ENCODE data around the gene SMARCA1. TPM values are rescaled to one million over a fixed set of nuclear protein-coding genes. Genes with fewer than 3 reads are reported as not detected.
"Not testable (repeated sequence)": the region's sequence is repeated elsewhere in the genome, so short reads cannot be mapped to it uniquely, and the experiment has no call there.

SMARCA1 gene
- 32.4 TPM for total RNA-seq
- long read RNA-seq, partial matches to known transcripts, result 45 of 54 reads
- long read RNA-seq, other reads (novel, unspliced or antisense), result 5 of 54 reads

- DNase-seq (ENCODE audit: low spot score), result no peak
These were observed at the start of gene SMARCA1 for GRCh38 chrX:129523079-129523911. Gene SMARCA1 (minus strand): TSS chrX:129523490. CDS start chrX:129523370, 120 bp downstream.

- DNase-seq (ENCODE audit: low spot score), result no peak
These were observed 49.1 kb upstream of the SMARCA1 start for GRCh38 chrX:129572422-129572821.

DNA sequence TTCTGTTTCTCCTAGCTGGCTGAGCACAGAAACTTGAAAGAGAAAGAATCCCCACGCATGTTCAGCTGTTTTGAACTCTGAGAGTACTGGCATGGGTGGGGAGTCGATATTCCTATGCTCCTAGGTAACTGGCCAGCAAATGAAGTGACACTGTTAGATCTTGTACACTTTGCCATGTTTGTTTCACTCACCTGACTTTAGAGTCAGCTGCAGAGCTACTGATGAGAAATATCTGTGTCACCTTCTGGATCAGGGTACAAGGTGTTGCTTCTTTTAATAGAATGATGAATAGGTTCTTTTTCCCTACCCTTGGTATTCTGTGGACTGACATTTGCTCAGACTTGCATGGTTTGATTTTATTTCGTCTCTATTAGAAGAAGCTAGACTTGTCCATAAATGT is 45.1 kb upstream of the SMARCA1 start:
- no peak for DNase-seq (ENCODE audit: low spot score)

DNA sequence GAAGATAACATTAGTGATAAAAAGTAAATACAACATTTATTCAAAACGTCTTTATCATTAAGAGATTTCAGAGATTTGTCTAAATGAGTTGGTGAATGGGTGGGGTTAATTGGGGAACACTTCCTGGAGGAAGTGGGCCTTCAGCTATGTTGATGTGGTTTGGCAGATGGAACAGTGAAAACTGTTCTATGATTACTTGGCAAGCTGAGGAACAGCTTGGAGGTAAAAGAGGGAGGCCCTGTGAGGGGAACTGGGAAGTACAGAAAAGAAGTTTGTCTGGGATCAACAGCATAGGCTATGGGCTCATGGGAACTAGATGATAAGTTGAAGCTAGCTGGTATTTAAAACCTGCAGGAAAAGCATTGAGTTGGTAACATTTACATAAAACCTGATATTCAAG is 42.8 kb upstream of the SMARCA1 start:
- no peak for DNase-seq (ENCODE audit: low spot score)

DNA sequence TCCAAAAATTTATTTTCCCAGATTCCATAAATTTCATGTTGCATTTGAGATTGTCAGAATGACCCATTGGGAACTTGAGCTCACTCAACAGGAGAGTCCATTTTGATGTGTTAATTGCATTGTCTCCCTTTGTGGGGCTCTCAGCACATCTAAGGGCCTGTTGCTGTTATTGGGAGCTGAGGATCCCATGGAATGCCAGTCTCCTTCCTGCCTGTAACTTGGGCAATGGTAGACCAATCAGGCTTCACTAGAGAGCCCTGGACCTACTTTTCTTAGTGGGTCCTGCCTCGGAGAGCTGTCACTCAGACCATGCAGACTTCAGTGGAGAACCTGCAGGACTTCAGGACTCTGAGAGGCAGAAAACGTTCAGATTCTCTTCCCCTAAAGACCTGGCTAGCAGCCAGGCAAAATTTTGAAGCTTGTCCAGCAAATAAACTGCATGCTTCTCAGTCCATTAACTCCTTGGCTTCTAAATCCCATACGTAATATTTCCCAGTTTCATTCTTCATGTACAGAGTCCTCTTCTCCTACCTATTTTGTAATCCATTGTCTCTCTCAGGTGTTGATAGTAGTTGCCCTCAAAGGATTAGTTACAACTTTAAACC is 41.9 kb upstream of the SMARCA1 start:
- no peak for DNase-seq (ENCODE audit: low spot score)

DNA sequence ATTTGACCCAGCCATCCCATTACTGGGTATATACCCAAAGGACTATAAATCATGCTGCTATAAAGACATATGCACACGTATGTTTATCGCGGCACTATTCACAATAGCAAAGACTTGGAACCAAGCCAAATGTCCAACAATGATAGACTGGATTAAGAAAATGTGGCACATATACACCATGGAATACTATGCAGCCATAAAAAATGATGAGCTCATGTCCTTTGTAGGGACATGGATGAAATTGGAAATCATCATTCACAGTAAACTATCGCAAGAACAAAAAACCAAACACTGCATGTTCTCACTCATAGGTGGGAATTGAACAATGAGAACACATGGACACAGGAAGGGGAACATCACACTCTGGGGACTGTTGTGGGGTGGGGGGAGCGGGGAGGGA is 41.1 kb upstream of the SMARCA1 start:
- not testable (repeated sequence) for DNase-seq (ENCODE audit: low spot score)

DNA sequence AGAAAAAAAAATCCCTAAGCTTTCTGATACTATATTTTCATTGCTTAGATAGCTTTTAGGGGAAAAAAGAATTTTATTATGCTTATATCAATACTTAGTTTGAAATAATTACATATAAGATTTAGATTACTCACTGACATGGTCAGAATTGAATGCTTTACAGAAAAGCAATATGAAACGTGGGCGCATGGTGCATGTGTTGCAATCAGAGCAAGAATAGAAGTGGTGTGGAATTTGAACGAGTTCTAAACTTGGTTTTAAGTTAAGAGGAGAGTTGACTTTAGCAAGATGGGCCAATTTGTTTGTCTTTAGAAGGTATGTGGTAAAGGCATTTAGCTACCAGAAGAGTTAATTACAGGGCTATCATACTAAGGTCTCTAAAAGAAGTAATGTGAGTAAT is 38.2 kb upstream of the SMARCA1 start:
- no peak for DNase-seq (ENCODE audit: low spot score)

DNA sequence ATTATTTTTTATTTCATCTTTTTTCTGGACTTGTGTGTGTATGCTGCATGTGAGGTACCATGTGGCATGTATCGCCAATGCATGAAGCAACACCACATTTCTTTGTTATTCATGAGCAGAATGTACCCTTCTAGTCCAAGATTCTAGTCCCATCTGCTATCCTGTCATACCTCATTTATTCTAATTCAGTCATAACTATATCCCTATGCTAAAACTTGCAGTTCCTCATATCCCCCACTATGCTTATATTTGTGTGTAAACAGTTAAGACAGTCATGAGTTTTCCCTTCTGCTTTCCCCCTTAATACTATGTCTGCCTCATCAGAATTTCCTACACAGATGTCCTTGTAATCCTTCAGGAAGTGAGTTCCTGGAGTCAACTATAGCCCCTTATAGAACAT is 36.5 kb upstream of the SMARCA1 start:
- DNase-seq (ENCODE audit: low spot score), result no peak

GRCh38 chrX:129557844-129558480 is 34.7 kb upstream of the SMARCA1 start:
- no peak for DNase-seq (ENCODE audit: low spot score)

DNA sequence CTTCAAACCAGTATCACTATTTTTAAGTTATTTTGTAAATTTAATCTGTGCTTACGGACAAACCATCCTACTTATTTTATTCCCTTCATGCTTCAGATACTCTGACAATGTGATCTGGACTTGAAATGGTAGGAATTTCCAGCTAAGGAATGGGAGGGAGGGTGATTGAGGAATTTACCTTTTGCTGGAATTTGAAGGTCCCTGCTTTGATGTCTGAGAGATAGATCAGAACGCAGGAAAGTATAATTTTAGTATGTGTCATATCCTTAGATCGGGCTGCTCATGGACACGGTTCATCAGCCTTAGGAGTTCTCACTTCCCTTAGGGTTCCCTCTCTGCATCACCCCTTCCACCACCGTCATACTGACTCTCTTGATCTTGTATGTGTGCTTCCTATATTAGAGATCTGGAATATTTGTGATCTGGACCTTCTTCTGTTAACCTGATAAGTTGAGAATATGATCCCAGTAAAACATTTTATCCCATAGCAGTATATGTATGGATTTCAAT is 33.6 kb upstream of the SMARCA1 start:
- DNase-seq (ENCODE audit: low spot score), result no peak

- not testable (repeated sequence) for DNase-seq (ENCODE audit: low spot score)
These were observed 31.5 kb upstream of the SMARCA1 start for GRCh38 chrX:129554816-129555215.

- DNase-seq (ENCODE audit: low spot score), result no peak
These were observed 30.5 kb upstream of the SMARCA1 start for GRCh38 chrX:129553619-129554288.

GRCh38 chrX:129549124-129549523 is 25.8 kb upstream of the SMARCA1 start:
- DNase-seq (ENCODE audit: low spot score), result no peak

DNA sequence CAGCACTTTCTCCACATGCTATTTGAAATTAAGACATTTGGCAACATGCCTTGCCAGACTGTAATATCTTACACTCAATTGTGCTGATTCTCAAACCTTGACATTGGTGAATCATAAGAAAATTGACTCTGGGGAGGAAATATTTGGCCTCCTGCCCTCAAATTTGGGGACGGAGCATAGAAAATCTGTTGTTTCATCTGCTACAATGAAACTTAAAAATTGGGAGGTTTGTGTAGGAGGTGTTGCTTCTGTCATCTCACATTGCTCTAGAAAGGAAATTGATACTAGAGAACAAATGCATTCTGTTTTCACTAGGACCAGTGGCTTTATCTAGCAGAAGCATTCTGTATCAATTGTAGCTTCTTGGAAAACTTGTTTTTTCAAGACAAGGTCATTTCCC is 22.1 kb upstream of the SMARCA1 start:
- DNase-seq (ENCODE audit: low spot score), result no peak

- DNase-seq (ENCODE audit: low spot score), result no peak
These were observed 21.5 kb upstream of the SMARCA1 start for GRCh38 chrX:129544780-129545179.

- no peak for DNase-seq (ENCODE audit: low spot score)
These were observed 17.5 kb upstream of the SMARCA1 start for GRCh38 chrX:129540722-129541184.

DNA sequence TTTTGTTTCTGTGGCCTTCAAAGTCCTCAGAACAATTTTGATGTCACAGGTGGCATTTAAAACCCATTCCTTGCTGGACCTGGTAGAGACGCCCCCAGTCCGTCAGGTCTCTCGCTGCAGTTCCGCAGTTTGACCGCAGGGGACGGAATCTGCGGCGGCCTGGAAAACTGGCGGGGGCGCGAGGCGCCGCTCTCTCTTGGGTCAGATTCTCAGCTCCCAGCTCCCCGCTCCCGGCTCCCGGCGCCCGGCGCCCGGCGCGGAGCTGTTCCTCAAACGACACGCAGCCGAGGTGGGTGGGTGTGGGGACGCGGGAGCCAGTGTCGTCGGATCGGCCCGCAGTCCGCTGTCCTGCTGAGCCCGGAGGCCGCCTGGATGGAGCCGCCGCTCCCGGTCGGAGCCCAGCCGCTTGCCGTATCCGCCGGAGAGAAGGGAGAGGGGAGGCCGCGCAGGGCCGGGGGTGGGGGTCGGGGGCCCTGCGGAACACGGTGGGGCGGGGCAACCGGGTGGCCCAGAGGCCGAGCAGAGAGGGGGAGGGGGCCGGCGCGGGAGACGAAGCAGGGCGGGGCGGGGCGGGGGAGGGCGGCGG is 16.9 kb upstream of the SMARCA1 start, which contains the start of gene OCRL:
TSS of gene OCRL (plus strand) at position 192 of the 586 bp plus-strand sequence. CDS start at position 373, 181 bp downstream.
- peak; percentile 91 for DNase-seq (ENCODE audit: low spot score)

DNA sequence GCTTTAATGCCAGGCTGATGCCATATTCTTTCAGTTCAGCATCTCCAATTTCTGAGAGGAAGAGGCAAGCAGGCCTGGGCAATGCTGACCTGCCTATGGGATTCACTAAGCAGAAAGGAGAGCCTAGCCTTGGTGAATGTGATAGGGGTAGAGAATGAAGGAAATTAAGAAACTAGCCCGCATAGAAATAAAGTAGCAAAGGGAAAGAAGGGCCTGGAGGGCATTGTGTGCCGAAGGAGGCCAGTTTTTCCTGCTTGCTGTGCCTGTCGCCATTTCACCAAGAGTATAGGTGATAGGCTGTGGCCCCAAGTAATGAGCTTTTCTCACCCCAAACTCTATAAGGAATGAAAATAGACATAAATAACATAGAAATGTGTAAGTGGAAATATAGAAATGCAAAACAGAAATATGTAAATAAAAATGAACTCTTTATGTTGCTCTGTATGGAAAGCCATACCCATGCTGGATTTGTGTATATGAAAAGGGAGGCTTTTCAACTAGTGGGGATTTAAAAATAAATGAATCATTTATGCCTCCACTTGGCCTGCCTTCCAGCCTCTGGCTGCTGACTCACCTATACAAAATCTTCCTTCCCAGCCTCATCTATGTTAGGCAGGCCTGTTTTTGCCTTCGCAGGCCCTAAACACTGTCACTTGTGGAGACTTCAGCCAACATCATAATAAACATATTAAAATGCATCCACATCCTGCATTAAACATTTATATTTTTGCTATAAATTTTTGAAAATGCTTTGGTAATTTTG is 11.7 kb upstream of the SMARCA1 start:
- no peak for DNase-seq (ENCODE audit: low spot score)

DNA sequence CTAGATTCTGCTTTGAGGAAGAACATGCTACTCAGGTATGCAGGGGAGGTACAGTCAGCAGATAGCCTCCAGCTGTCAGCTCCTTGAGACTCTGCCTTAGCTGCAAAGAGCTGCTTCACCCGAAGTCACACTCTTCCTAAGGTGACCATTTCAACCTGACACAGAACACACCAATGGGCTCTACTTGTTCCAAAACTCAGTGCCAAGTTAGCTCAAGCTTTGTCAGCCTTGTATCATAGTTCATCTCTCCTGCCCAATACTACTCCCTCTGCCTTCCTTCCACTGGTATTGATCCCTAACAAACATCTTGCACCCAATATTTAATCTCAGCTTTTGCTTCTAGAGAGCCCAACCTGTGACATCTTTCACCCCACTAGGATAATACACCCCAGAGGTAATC is 7.8 kb upstream of the SMARCA1 start:
- no peak for DNase-seq (ENCODE audit: low spot score)

DNA sequence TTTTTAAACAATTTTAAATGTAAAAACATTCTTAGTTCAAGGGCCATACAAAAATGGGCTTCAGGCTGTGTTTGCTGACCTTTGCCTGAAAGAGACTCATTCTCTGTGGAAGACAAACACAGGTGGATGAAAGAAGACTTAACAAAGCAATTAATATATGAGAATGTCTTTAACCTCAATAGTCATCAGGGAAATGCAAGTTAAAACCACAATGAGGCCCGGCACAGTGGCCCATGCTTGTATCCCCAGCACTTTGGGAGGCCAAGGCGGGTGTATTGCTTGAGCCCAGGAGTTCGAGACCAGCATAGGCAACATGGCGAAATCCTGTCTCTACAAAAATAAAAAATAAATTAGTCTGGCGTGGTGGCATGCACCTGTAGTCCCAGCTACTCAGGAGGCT is 7.1 kb upstream of the SMARCA1 start:
- no peak for DNase-seq (ENCODE audit: low spot score)

Measured in mesenteric fat pad (tissue), 1 donor.